ENCODE results near the gene INPP5K. TPM values are rescaled to one million over a fixed set of nuclear protein-coding genes. Genes with fewer than 3 reads are reported as not detected.

INPP5K gene
- total RNA-seq, 1 experiment from 2014 or later = 26.2 TPM

DNA sequence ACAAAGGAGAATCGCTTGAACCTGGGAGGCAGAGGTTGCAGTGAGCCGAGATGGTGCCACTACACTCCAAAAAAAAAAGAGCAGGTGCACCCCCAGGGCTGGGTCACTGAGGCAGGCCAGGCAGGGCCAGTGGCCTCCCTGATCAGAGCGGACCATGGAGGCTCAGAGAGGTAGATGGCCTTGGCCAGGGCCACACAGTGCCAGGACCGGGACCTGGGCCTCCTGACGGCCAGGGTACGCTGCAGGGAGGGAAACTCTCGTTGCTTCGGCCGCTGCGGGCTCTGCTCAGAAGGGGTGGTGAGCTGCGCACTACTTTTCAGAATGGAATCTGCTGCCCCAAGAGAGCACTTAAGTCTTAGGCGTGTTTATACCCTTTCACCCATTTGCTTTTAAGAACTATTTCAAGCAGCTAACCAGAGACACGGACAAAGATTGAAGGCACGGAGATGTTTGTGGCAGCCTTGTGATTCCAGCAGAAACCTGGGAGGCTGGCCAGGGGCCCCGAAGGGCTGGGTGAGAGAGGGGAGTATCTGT lies 41.0 kb downstream of the INPP5K start:
- ChIA-PET POLR2A (ENCODE audit: low non-redundant PET) (no interaction called here), CTCF (no interaction called here)
- no peaks in the 10 kb centered on the region for H3K9me3 ChIP-seq (ENCODE audit: low read depth, low read length, poor library complexity, severe bottlenecking)
- DNase-seq (ENCODE audit: low spot score) = no peak
- peaks cover 42% of the 10 kb centered on the region for H3K36me3 ChIP-seq (ENCODE audit: insufficient read depth, low read length, poor library complexity, severe bottlenecking)
- no peak overlapping the region for H3K4me3 ChIP-seq (ENCODE audit: low read depth, low read length, poor library complexity, severe bottlenecking)
- no peak overlapping the region for H3K27ac ChIP-seq (ENCODE audit: low read depth, low read length, poor library complexity, severe bottlenecking)
- no peak for TF ChIP-seq EZH2 (IDR thresholded peaks at IDR 0.05; ENCODE audit: borderline replicate concordance, low read depth, low read length, poor library complexity, severe bottlenecking)
- TF ChIP-seq, protein P1, sequence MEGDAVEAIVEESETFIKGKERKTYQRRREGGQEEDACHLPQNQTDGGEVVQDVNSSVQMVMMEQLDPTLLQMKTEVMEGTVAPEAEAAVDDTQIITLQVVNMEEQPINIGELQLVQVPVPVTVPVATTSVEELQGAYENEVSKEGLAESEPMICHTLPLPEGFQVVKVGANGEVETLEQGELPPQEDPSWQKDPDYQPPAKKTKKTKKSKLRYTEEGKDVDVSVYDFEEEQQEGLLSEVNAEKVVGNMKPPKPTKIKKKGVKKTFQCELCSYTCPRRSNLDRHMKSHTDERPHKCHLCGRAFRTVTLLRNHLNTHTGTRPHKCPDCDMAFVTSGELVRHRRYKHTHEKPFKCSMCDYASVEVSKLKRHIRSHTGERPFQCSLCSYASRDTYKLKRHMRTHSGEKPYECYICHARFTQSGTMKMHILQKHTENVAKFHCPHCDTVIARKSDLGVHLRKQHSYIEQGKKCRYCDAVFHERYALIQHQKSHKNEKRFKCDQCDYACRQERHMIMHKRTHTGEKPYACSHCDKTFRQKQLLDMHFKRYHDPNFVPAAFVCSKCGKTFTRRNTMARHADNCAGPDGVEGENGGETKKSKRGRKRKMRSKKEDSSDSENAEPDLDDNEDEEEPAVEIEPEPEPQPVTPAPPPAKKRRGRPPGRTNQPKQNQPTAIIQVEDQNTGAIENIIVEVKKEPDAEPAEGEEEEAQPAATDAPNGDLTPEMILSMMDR (conservative IDR thresholded peaks at IDR 0.05; ENCODE audit: low read depth, low read length) = no peak
- intact Hi-C loops (cut with micrococcal nuclease; ENCODE audit: unreplicated experiment) = no loop called here
- no TSS peak for BruUV-seq (replicated peaks)
- H3K4me1 ChIP-seq (ENCODE audit: insufficient read depth, low read length, poor library complexity, severe bottlenecking) = peaks cover 9% of the 10 kb centered on the region
- no peaks in the 10 kb centered on the region for H3K27me3 ChIP-seq (replicated peaks; ENCODE audit: insufficient read depth, low read depth, low read length, poor library complexity)

DNA sequence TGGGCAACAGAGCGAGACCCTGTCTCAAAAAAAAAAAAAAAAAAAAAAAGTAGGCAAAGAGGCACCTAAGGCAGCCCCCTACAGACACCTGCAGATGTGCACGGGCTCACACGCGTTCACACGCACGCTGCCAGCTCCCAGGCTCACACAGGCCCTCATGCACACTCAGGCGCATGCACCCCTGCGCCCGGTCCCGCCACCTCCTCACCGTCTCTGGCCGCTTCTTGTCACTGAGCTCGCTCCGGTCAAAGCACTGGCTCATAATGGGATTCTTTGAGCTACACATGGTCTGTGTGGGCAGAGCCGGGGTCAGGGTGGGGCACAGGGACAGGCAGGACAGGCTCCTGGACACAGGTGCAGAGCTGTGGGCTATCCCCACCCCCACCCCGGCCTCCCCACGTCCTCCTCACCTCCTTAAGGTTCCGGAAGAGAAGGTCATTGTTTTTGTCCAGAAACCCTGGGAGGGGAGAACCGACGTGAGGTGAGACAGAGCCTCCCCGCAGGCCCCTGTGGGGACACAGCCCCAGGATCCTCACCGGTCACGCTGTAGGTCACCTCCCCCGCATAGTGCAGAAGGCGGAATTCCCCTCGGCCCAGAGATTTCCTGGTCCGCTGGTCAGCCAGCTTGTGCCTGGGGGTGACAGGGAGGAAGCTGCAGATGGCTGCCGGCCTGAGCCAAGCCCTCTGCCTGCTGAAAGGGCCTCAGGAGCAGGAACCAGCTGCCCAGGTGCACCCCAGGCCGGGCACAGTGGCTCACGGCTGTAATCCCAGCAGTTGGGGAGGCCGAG lies 41.8 kb downstream of the INPP5K start:
- TF ChIP-seq EZH2 (IDR thresholded peaks at IDR 0.05; ENCODE audit: borderline replicate concordance, low read depth, low read length, poor library complexity, severe bottlenecking) = no peak
- peaks cover 46% of the 10 kb centered on the region for H3K36me3 ChIP-seq (ENCODE audit: insufficient read depth, low read length, poor library complexity, severe bottlenecking)
- intact Hi-C loops (cut with micrococcal nuclease; ENCODE audit: unreplicated experiment) = no loop called here
- no peak overlapping the region for H3K27ac ChIP-seq (ENCODE audit: low read depth, low read length, poor library complexity, severe bottlenecking)
- H3K4me3 ChIP-seq (ENCODE audit: low read depth, low read length, poor library complexity, severe bottlenecking) = no peak overlapping the region
- peaks cover 14% of the 10 kb centered on the region for H3K4me1 ChIP-seq (ENCODE audit: insufficient read depth, low read length, poor library complexity, severe bottlenecking)
- H3K27me3 ChIP-seq (replicated peaks; ENCODE audit: insufficient read depth, low read depth, low read length, poor library complexity) = no peaks in the 10 kb centered on the region
- no peaks in the 10 kb centered on the region for H3K9me3 ChIP-seq (ENCODE audit: low read depth, low read length, poor library complexity, severe bottlenecking)
- DNase-seq (ENCODE audit: low spot score) = no peak
- CTCF ChIA-PET = no interaction called here
- BruUV-seq (replicated peaks) = no TSS peak
- POLR2A ChIA-PET (ENCODE audit: low non-redundant PET) = no interaction called here

DNA sequence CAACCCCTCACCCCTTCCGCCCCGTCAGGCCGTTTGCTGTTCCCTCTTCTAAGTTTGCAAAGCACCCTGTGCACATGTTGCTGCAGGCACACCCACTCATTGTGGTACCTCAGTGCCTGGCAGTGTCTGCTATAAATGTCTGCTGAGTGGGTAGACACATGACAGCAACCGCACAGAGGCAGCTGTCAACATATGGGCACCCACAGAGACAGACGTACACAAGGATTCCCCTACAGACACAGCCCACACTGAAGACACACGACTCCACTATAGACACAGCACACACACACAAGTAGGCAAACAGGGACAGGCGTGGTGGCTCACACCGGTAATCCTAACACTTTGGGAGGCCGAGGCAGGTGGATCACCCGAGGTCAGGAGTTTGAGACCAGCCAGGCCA lies 42.6 kb downstream of the INPP5K start:
- H3K36me3 ChIP-seq (ENCODE audit: insufficient read depth, low read length, poor library complexity, severe bottlenecking) = peaks cover 39% of the 10 kb centered on the region
- no peak for DNase-seq (ENCODE audit: low spot score)
- H3K27ac ChIP-seq (ENCODE audit: low read depth, low read length, poor library complexity, severe bottlenecking) = no peak overlapping the region
- POLR2A ChIA-PET (ENCODE audit: low non-redundant PET) = no interaction called here
- no peak for TF ChIP-seq EZH2 (IDR thresholded peaks at IDR 0.05; ENCODE audit: borderline replicate concordance, low read depth, low read length, poor library complexity, severe bottlenecking)
- TF ChIP-seq, protein P1 (conservative IDR thresholded peaks at IDR 0.05; ENCODE audit: low read depth, low read length) = no peak
- CTCF ChIA-PET = no interaction called here
- no peaks in the 10 kb centered on the region for H3K9me3 ChIP-seq (ENCODE audit: low read depth, low read length, poor library complexity, severe bottlenecking)
- intact Hi-C loops (cut with micrococcal nuclease; ENCODE audit: unreplicated experiment) = no loop called here
- no TSS peak for BruUV-seq (replicated peaks)
- no peaks in the 10 kb centered on the region for H3K27me3 ChIP-seq (replicated peaks; ENCODE audit: insufficient read depth, low read depth, low read length, poor library complexity)
- no peak overlapping the region for H3K4me3 ChIP-seq (ENCODE audit: low read depth, low read length, poor library complexity, severe bottlenecking)
- H3K4me1 ChIP-seq (ENCODE audit: insufficient read depth, low read length, poor library complexity, severe bottlenecking) = peaks cover 14% of the 10 kb centered on the region

All from A673 (cell line).